GM18507 (cell line): ENCODE data around the gene RPL19.
"Not testable (repeated sequence)": the region's sequence is repeated elsewhere in the genome, so short reads cannot be mapped to it uniquely, and the experiment has no call there.

Experiments
- DNase-seq: peaks from one replicate; pipeline ENCODE4 v3.0.0; 2011; ENCODE audit warnings: low read depth; ENCODE audit not compliant: insufficient read length; ENCODE audit errors: extremely low spot score
- FAIRE-seq: peaks from 2 replicates; lab custom pipeline; 2011; peaks lifted over from hg19 to GRCh38; lab: Jason Lieb, UNC

Gene RPL19

GRCh38 chr17:39236981-39237441 lies 36.9 kb downstream of the RPL19 start:
- no peak for DNase-seq
- no peak for FAIRE-seq

GRCh38 chr17:39237586-39237985 lies 37.5 kb downstream of the RPL19 start:
- no peak for FAIRE-seq

GRCh38 chr17:39238311-39238972 lies 38.4 kb downstream of the RPL19 start:
- DNase-seq = no peak
- no peak for FAIRE-seq

More at GRCh38 chr17:39237586-39237985, 37.5 kb downstream of the RPL19 start:
- no peak for DNase-seq

- FAIRE-seq (peak; percentile 76), DNase-seq (peak; percentile 56)
Observed at GRCh38 chr17:39239640-39240314, 39.7 kb downstream of the RPL19 start.

- DNase-seq (no peak), FAIRE-seq (no peak)
Observed at GRCh38 chr17:39240631-39241030, 40.5 kb downstream of the RPL19 start.

- FAIRE-seq = no peak
- no peak for DNase-seq
Observed at GRCh38 chr17:39243155-39243554, 43.1 kb downstream of the RPL19 start.

GRCh38 chr17:39244016-39244599 lies 44.0 kb downstream of the RPL19 start:
- DNase-seq (no peak), FAIRE-seq (peak; percentile 36)

GRCh38 chr17:39244600-39245570 lies 44.8 kb downstream of the RPL19 start:
- DNase-seq (peak; percentile 65), FAIRE-seq (peak; percentile 98)

GRCh38 chr17:39246274-39246673 lies 46.2 kb downstream of the RPL19 start:
- no peak for FAIRE-seq
- DNase-seq = no peak

- FAIRE-seq = not testable (repeated sequence)
Observed at GRCh38 chr17:39250076-39250475, 50.0 kb downstream of the RPL19 start.

GRCh38 chr17:39251997-39252396 lies 51.9 kb downstream of the RPL19 start:
- DNase-seq (no peak), FAIRE-seq (no peak)

More at GRCh38 chr17:39250076-39250475, 50.0 kb downstream of the RPL19 start:
- DNase-seq = not testable (repeated sequence)

- no peak for DNase-seq
- FAIRE-seq = no peak
Observed at GRCh38 chr17:39252788-39253460, 52.8 kb downstream of the RPL19 start.
